ENCODE measurements around the gene MRPS2. TPM values are rescaled to one million over a fixed set of nuclear protein-coding genes. Genes with fewer than 3 reads are reported as not detected.
A peak's percentile ranks its signal among the peaks of the same experiment; 100 is the strongest.
"Not testable (repeated sequence)": the region's sequence is repeated elsewhere in the genome, so short reads cannot be mapped to it uniquely, and the experiment has no call there.

Gene MRPS2
- 10 to 100 TPM; 15.6 to 26.7 (median 24.7) TPM for total RNA-seq
- 11.9 TPM for total RNA-seq (2013)

GRCh38 chr9:135500525-135501260 is at the start of gene MRPS2:
Gene MRPS2, plus strand, starts transcription at chr9:135500682. Its CDS starts 29 bp downstream, at chr9:135500711.
- peaks cover 28% of the 10 kb centered on the region for H3K4me1 ChIP-seq (ENCODE audit: control insufficient read depth, insufficient read depth, low read length)
- Mint-ChIP-seq H3K9me3 (no peaks in the 10 kb centered on the region), H3K27me3 (ENCODE audit: low read depth in 2 of 2) (no peaks in the 10 kb centered on the region), H3K4me1 (peaks cover 16 to 34% of the 10 kb centered on the region in 2 donors), H3K4me3 (peak within 1 kb of the TSS; percentile 89), H3K36me3 (no peaks in the 10 kb centered on the region), H3K27ac (peak within 1 kb of the TSS; percentile 56 to 91)
- H3K4me3 ChIP-seq (ENCODE audit: low read length) = peak within 1 kb of the TSS; percentile 71
- WGBS (ENCODE audit: insufficient coverage) = under 1% methylated on average over 92 of the region's 92 CpGs
- H3K27me3 ChIP-seq (ENCODE audit: control insufficient read depth, insufficient read depth, low read length) = no peaks in the 10 kb centered on the region
- DNase-seq (peak; percentile 89), ATAC-seq (peak; percentile 96 to 97 (median 97))
- H3K27ac ChIP-seq (ENCODE audit: low read length) = peak within 1 kb of the TSS; percentile 28
- no peaks in the 10 kb centered on the region for H3K9me3 ChIP-seq (ENCODE audit: control insufficient read depth, insufficient read depth, low read length)
- intact Hi-C loops (cut with micrococcal nuclease) = no loop called here
- H3K36me3 ChIP-seq (ENCODE audit: control insufficient read depth, insufficient read depth, low read length) = peaks cover 10% of the 10 kb centered on the region
- peak; percentile 92 for TF ChIP-seq CTCF (IDR thresholded peaks at IDR 0.05)

DNA sequence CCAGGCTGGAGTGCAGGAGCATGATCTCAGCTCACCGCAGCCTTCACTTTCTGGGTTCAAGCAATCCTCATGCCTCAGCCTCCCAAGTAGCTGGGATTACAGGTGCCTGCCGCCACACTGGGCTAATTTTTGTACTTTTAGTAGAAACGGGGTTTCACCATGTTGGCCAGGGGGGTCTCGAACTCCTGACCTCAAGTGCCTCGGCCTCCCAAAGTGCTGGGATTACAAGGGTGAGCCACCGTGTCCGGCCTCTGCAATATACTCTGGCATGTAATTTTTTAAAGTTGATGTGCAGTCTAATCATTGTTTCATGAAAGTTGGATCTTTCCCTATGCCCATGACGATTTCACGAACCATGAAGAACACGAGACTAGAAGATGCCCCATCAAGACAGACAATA is 49.5 kb upstream of the MRPS2 start:
- no peak overlapping the region for H3K27ac Mint-ChIP-seq
- no peak overlapping the region for H3K4me3 Mint-ChIP-seq
- H3K27ac ChIP-seq (ENCODE audit: low read length) = no peak overlapping the region
- no peak overlapping the region for H3K4me3 ChIP-seq (ENCODE audit: low read length)
- ATAC-seq (no peak), DNase-seq (no peak)
- H3K4me1 ChIP-seq (ENCODE audit: control insufficient read depth, insufficient read depth, low read length) = no peaks in the 10 kb centered on the region
- WGBS (ENCODE audit: insufficient coverage) = 96% methylated on average over 10 of the region's 10 CpGs
- intact Hi-C loops (cut with micrococcal nuclease) = no loop called here
- H3K4me1 Mint-ChIP-seq = no peaks in the 10 kb centered on the region
- H3K9me3 ChIP-seq (ENCODE audit: control insufficient read depth, insufficient read depth, low read length) = no peaks in the 10 kb centered on the region
- no peak for TF ChIP-seq CTCF (IDR thresholded peaks at IDR 0.05)
- no peaks in the 10 kb centered on the region for H3K36me3 Mint-ChIP-seq
- peaks cover 5 to 8% of the 10 kb centered on the region in 2 donors for H3K27me3 Mint-ChIP-seq (ENCODE audit: low read depth in 2 of 2)
- no peaks in the 10 kb centered on the region for H3K27me3 ChIP-seq (ENCODE audit: control insufficient read depth, insufficient read depth, low read length)
- H3K9me3 Mint-ChIP-seq = no peaks in the 10 kb centered on the region
- H3K36me3 ChIP-seq (ENCODE audit: control insufficient read depth, insufficient read depth, low read length) = no peaks in the 10 kb centered on the region

DNA sequence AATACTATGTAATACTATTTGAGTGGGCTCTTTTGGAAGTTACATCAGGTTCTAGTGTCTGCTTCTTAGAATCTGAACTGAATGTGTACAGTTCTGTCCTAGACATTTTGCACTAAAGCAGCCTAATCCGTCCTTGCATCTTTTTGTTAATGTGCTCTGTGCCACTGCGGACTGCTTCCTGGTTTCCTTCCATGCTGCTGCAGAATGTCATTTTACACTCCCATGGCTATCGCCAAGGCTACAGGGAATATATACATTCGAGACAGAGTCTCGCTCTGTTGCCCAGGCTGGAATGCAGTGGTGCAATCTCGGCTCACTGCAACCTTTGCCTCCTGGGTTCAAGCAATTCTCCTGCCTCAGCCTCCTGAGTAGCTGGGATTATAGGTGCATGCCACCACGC is 48.6 kb upstream of the MRPS2 start:
- H3K4me1 Mint-ChIP-seq; H3K27ac ChIP-seq (ENCODE audit: low read length); H3K36me3 Mint-ChIP-seq; H3K4me3 Mint-ChIP-seq; H3K9me3 Mint-ChIP-seq; DNase-seq; H3K4me1 ChIP-seq (ENCODE audit: control insufficient read depth, insufficient read depth, low read length); H3K4me3 ChIP-seq (ENCODE audit: low read length); ATAC-seq; H3K36me3 ChIP-seq (ENCODE audit: control insufficient read depth, insufficient read depth, low read length); H3K27ac Mint-ChIP-seq; intact Hi-C loops (cut with micrococcal nuclease); H3K9me3 ChIP-seq (ENCODE audit: control insufficient read depth, insufficient read depth, low read length); H3K27me3 ChIP-seq (ENCODE audit: control insufficient read depth, insufficient read depth, low read length): not testable (repeated sequence)
- WGBS (ENCODE audit: insufficient coverage) = 90% methylated on average over 6 of the region's 7 CpGs
- H3K27me3 Mint-ChIP-seq (ENCODE audit: low read depth in 2 of 2) = peaks cover 10 to 14% of the 10 kb centered on the region in 2 donors

- H3K36me3 ChIP-seq (ENCODE audit: control insufficient read depth, insufficient read depth, low read length) = no peaks in the 10 kb centered on the region
- DNase-seq = no peak
- Mint-ChIP-seq H3K4me1 (no peaks in the 10 kb centered on the region), H3K36me3 (no peaks in the 10 kb centered on the region), H3K27me3 (ENCODE audit: low read depth in 2 of 2) (peaks cover 16% of the 10 kb centered on the region in 2 donors), H3K9me3 (no peaks in the 10 kb centered on the region), H3K27ac (no peak overlapping the region), H3K4me3 (no peak overlapping the region)
- no peaks in the 10 kb centered on the region for H3K27me3 ChIP-seq (ENCODE audit: control insufficient read depth, insufficient read depth, low read length)
- H3K9me3 ChIP-seq (ENCODE audit: control insufficient read depth, insufficient read depth, low read length) = no peaks in the 10 kb centered on the region
- no peak overlapping the region for H3K4me3 ChIP-seq (ENCODE audit: low read length)
- intact Hi-C loops (cut with micrococcal nuclease) = no loop called here
- ATAC-seq = no peak
- no peak for TF ChIP-seq CTCF (IDR thresholded peaks at IDR 0.05)
- H3K27ac ChIP-seq (ENCODE audit: low read length) = no peak overlapping the region
- WGBS (ENCODE audit: insufficient coverage) = 83% methylated on average over 5 of the region's 5 CpGs
- H3K4me1 ChIP-seq (ENCODE audit: control insufficient read depth, insufficient read depth, low read length) = no peaks in the 10 kb centered on the region
These were observed 45.7 kb upstream of the MRPS2 start for GRCh38 chr9:135454737-135455136.

All from natural killer cell (primary cell).